HUDEP-2 (cell line): ENCODE results near the gene SPATA20.

Experiments used
- DNase-seq, 76 experiments: peaks; one replicate each; lab custom pipeline; 2025; ENCODE audit not compliant: unreplicated experiment in 76 of 76; lab: John Stamatoyannopoulos, UW

SPATA20 gene

DNA sequence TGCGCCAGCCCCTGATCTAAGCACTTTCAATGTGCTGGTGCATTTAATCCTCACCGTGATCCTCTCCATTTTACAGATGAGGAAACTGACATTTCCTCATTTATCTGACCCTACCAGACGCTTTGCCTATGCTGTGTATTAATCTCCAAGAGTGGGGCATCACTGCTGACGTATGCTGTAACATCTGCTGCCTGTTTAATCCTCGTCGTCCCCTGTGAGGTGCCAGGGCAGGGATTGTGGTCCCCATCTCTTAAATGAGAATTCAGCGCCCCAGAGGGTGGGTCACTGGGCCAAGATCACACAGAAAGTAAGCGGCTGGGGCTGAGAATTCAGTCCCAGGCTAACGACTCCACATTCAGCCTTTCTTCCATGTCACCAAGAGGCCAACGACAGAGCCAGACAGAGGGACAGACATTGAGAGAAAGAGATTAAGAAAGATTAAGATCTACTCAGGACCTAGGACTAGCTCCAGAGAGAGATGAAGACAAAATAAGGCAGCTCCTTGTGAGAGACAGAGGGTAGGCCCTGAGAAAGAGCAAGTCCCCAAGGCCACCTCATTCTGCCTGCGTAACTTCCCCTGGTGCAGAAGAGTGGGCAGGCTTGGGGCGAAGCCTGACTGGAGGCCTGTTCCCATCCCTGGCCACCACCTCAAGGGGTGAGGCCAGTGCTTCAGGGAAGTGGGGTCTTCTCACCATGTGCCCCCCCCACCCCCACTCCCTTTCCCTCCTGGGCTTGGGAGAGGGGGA, 27.1 kb downstream of the SPATA20 start:
- no peak for DNase-seq

DNA sequence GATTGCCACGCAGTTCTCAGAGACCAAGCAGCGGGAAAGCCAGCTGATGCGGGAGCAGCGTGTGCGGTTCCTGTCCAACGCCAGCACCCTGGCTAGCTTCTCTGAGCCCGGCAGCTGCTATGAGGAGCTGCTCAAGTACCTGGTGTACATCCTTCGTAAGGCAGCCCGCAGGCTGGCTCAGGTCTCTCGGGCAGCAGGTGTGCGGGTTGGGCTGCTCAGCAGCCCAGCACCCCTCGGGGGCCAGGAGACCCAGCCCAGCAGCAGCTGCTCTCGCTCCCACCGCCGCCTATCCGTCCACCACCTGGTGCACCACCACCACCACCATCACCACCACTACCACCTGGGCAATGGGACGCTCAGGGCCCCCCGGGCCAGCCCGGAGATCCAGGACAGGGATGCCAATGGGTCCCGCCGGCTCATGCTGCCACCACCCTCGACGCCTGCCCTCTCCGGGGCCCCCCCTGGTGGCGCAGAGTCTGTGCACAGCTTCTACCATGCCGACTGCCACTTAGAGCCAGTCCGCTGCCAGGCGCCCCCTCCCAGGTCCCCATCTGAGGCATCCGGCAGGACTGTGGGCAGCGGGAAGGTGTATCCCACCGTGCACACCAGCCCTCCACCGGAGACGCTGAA, 28.7 kb downstream of the SPATA20 start:
- DNase-seq, result peak in 4 of 76 experiments; percentile 16 to 23 (median 22)

DNA sequence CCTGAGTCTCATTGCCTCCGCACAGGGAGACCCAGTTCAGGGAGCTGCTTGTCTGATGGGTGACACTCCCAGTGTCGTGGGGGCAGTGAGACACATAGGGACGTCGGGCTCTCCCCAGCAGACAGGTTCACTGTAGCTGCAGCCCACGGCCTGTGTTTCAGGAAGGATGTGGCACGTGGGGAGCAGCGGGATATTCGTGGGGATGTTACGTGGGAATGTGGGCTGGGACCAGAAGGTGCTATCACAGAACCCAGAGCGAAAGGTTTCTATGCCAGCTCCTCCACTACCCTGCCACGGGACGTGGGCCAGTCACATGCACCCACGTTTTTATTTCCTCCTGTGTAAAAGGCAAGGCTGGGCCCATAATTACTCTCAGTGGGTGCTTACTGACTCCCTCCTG, 29.9 kb downstream of the SPATA20 start:
- no peak for DNase-seq

DNA sequence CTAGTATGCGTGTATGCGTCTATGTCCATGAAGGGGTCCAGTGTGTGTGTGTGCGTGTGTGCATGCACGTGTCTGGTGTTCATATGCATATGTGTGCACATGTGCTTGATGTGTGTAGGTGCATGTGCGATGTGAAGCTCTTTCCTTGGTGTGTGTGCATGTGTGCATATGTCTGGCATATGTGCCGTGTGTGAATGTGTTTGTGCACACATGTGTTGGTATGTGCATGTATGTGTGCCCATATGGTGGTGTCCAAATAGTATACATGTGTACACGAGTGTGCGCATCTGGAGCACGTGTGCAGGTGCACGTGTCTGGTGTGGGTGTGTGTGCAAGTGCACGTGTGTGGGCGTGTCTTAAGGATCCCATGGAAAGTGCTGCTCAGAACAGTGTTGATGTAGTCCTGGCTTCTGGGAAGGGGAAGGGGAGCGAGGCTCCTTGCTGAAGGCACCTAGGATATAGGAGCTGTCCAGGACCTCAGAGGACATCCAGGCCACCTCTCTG, 30.5 kb downstream of the SPATA20 start:
- no peak for DNase-seq

DNA sequence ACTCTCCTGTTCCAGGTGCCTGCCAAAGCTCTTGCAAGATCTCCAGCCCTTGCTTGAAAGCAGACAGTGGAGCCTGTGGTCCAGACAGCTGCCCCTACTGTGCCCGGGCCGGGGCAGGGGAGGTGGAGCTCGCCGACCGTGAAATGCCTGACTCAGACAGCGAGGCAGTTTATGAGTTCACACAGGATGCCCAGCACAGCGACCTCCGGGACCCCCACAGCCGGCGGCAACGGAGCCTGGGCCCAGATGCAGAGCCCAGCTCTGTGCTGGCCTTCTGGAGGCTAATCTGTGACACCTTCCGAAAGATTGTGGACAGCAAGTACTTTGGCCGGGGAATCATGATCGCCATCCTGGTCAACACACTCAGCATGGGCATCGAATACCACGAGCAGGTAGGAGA, 31.2 kb downstream of the SPATA20 start:
- no peak for DNase-seq

DNA sequence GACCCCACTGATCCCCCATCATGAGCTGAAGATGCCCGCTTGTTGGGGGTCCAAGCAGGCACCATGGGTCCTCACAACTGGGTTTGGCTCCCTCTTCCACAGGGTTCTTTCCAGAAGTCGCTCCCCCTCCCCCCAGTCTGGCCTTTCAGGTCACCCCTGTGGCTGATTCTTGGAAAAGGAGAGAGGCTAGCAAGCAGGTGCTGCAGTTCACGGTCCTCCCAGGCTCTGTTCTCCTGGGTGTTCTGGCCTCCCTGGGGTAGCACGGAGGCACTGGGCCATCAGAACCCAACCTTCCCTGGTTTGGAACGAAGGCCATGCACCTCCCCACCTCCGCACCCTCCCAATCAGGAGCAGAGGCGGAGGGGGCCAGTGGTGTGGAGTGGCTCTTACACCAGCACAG, 32.4 kb downstream of the SPATA20 start:
- DNase-seq, result no peak

DNA sequence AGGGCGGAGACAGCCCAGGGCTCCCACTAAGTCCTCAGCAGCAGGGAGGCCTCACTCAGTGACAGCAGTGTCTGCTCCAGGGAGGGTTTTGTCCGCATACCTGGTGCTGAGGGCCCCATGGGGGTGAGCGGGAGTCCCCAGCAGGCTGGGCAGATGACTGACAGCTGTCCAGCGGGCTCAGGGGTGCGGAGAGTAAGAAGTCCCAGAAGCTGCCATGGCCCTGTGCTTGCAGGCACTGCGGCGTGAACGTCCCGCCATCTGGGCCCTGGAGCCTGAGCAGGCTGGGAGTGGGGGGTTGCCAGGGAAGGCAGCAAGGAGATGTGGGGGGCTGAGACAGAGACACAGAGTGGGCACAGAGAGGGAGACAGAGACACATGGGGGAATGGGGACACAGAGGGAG, 33.7 kb downstream of the SPATA20 start:
- DNase-seq, result no peak

DNA sequence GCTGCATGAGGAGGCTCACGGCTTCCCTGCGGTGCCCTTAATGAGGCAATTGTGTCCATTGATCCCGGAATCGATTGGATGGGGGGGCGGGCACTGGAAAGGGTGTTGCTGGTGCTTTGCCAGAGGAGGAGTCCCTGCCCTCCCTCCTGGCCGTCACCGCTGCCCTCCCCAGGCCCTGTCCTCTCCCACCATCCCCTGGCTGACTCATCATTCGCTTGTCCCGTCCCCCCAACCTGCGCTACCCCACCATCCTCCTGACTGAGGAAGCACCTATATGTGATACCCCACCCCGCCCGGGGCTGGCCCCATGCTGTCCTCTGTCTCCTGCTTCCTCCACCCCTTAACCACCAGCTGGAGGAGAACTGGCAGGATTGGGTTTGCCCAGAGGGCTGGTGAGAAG, 34.3 kb downstream of the SPATA20 start:
- DNase-seq, result no peak

DNA sequence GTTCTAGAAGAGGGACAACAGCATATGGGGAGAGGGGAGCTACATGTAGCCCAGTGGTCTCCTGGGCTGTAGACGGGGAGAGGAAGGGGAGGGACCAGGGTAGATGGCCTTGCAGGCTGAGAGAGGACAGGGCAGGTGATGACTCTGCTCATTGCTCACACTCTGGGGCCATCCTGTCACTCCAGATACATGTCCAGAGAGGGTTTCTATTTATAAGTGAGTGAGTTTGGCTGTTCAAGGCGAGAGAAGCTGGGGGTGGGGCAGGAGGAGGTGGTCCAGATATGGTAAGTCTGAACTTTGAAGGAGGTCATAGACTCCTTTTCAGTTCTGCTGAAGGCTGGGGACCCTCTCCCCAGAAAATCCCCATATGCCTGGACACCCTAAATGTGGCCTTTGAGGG, 35.8 kb downstream of the SPATA20 start:
- DNase-seq, result no peak

DNA sequence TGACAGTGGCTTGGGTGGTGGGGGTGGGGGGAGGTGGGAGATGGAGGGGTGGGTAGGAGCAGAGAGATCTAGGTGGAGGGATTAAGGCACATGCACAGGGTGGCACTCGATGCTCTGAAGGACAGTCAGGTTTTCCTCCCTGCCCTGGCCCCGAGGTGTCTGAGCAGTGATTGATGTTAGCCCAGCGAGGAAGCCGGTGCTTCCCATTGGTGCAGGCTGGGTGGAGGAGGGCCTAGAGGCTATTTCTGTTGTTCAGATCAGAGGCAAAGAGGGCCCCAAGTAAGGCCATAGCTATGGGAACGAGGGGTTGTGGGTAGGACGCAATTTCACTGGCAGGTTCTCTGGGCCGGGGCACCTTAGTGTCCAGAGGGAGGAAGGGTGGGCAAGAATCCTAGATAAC, 36.7 kb downstream of the SPATA20 start:
- no peak for DNase-seq

DNA sequence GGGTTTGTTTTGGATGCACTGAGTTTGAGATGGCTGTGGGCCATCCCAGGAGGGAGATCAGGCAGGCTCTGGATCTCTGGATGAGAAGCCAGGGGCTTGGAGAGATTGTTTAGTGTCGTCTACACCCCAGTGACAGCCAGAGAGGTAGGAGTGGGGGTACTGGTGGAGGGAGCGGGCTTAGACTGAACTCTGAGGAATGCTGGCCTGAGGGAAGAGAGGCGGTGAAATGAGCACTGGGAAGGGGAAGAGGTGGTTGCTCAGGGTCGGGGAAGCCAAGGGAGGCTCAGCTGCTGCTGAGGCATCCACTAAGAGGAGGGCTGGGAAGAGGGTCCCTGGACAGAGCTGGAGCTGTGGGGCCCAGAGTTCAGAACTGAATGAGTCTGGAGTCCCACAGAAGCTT, 37.1 kb downstream of the SPATA20 start:
- DNase-seq, result no peak

DNA sequence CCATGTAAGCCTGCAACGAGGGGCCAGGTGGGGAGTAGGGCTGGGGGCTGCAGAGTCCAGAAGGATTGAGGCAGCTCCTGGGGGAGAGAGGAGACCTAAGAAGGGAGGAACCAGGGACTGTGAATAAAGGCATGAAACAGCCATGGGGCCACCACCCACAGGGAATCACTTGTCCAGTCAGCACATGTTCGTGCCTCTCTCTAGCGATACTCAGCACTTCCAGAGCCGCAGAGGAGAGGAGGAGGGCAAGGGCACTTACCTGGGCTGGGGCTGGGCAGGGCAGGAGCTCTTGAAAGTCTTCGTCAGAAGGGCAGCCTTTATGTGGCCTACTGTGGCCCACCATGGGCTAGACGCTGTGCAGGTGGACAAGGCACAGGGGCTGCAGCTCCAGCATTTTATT, 37.8 kb downstream of the SPATA20 start:
- DNase-seq, result no peak

DNA sequence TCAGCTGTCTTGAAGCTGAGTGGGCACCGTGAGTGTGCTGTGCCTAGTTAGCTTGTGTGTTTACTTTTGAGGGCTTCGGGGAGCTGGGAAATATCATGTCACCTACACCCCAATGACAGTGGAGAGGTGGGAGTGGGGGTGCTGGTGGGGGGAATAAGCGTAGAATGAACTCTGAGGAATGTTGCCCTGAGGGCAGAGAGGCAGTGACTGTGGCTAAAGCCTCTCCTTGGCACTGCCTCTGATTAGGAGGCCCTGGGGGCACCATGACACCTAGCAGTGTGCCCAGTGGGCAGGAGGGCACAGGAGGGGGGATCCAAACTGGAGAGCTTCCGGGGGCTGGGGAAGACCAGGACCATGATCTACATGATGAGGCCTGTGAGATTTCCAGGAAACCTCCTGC, 38.4 kb downstream of the SPATA20 start:
- no peak for DNase-seq

DNA sequence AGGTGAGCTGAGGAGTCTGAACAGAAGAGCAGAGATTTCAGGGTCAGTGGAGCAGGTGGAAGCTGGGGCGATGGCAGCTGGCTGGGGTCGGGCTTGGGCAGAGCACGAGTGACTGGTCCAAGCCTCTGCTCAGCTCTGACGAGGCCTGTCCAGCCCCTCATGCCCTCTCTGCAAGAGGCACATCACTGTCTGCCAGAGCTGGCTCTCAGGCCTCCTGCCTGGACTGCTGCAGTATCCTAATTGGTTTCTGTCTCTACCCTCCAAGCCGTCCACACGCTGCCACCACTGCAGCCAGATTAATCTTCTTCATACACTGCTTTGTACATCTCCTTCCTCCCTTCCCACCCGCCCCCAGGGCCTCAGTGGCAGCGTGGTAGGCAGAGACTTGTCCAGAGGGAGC, 38.9 kb downstream of the SPATA20 start:
- no peak for DNase-seq

DNA sequence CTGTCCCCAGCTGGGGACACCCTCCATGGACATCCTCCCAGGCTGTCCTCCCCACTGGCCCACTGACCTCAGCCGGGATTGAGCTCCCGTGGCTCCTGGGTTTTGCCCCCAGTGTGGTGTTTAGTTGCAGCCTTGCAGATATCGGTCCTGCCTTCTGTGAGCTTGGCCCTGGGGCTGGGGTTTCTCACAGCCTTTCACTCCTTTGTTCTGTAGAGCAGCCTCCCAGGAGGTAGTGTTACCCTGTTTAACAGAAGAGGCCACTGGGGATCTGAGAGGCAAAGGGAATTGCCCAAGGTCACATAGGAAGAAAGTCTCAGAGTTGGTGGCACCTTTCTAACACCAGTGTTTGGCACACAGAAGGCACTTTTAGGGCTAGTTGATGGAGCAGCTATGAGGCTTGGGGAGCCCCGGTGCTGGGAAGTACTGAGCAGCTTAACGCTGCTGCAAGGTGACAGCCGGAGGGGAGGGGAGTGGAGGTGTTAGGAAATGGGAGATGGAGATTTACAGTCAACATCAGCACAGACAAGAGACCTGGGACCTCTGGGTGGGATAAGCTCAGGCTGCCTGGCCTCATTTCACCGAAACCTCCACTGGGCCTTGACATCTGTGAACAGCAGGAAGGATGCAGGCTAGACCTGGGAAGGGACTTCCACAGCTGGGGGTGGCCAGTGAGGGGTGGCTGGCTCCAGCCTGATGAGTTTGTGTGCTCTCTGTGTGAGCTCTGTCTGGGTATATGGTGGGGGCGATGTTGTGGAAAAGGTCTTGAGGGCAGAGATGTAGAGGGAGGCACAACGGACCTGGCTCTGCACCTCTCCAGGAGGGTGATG, 39.7 kb downstream of the SPATA20 start:
- DNase-seq, result no peak

DNA sequence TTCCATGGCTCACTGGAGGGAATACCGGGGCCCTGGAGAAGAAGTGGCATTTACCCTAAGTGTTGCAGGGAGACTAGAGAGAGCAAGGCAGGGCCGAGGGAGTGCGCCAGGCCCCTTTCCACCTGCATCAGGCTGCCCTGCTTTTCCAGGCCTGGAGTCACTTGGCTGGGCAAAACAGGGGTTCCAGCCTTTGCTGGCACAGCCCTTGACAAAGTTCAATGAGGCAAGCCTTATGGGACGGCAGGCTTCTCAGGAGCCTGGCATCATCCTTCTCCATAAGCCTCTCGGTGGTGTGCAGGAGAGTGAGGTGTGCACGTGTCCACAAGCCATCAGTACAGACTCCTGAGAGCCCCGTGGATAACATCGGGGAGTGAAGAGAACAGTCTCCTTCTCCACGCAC, 40.6 kb downstream of the SPATA20 start:
- no peak for DNase-seq

DNA sequence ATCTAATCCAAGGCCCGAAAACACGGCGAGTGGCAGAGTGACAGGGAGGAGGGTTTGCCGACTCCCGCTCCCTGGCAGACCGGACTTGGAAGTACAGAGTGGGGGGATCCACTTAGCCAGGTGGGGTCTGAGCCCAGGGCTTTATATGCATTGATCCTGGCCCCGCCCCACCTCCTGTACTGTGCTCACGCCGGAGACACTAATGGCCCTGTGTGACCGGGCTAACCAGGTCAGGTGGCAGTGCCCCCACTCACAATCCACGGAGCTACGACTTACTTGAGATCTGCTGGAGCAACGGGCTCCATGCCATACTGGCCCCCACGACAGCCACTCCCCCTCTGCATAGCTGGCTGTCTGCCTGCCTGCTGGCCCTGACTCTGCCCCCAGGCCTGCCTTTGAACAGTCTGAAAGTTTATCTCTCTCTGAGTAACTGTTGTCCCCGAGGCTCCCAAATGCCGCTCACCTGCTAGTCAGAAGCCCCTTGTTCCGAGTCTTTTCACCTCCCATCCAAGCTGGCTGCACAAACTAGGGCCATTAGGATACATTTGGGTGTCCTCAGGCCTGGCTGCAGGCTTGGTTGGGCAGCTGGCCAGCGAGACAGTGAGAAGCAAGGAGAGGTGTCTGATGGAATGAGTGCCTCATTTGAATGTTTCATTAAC, 41.5 kb downstream of the SPATA20 start:
- DNase-seq, result peak in 6 of 76 experiments; percentile 6 to 47 (median 24)

DNA sequence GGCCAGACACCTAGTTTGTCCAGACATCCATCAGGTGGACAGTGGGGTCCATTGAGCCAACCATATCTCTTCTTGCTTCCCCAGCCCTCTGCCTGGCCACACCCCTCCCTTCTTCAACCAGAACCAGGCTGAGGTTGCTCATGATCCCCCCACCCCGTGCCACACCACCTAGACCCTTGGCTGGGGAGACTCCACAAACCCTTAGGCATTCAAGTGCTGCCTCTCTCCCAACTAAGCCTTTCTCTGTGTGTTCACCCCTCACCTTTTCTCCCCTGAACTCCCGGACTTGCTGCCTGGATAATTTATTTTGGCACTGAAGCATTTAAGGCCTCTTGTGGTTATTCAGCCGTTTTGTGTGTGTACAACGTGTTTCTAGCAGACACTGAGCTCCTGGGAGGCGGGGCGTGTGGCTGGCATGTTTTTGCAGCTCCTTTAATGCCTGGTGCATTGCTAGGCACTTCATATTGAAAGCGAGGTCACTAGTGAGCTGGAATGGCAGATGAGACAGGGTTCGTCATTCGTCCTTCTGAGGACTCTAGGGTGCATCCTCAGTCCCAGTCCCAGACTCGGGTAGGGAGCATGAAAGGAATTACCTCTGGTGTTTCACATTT, 42.2 kb downstream of the SPATA20 start:
- no peak for DNase-seq

DNA sequence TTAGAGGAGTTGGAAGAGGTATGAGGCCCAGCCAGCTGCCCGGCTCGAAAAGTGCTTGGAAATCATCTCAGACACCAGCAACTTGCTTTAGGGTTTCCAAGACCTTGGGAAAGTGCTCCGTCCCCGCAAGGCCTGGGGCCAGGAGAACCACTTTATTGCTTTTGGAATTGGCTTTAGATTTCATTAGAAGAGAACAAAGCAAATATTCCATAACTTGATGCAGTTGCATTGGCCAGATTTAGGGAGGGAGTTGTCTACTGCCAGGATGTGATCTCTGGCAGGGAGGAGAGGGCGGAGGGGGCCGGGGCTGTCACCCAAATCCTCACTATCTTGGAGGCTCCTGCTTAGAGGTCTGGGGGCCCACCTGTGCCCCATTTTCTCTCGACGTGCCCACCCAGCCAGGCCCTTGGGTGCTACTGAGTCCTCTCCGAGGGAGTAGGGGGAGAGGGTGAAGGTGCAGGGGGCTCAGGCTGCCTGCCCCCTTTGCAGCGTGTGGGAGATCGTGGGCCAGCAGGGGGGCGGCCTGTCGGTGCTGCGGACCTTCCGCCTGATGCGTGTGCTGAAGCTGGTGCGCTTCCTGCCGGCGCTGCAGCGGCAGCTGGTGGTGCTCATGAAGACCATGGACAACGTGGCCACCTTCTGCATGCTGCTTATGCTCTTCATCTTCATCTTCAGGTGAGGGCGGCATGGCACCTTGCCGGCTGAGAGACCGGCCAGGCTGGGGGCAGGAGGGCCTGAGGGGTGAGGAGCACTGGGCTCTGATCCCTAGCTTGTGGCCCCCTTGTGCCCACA, 44.2 kb downstream of the SPATA20 start:
- DNase-seq, result no peak

DNA sequence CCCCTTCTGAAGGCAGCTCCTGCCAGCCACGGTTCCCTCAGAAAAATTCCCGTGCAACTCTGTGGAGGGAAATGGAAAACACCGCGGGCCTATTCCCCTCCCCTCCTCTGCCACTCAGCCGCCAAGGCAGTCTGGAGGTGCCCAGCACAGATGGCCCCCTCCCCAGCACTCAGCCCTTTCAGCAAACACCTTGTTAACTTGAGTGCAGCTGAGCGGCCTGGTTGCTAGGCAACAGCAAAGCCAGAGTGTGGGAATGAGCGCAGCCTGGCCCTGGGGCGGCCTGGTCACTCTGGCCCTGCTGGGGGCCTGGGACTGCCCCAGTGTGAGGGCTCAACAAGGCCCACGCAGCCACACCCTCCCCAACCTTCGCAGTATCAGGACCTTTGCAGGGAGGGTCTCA, 46.3 kb downstream of the SPATA20 start:
- no peak for DNase-seq
